Osteoblast (primary cell): Measurements from ENCODE around the gene NUP98. TPM values are rescaled to one million over a fixed set of nuclear protein-coding genes. Genes with fewer than 3 reads are reported as not detected.
"Not testable (repeated sequence)": the region's sequence is repeated elsewhere in the genome, so short reads cannot be mapped to it uniquely, and the experiment has no call there.

Source experiments
- DNase-seq: peaks from one replicate; pipeline ENCODE4 v3.0.0; 2011; ENCODE audit warnings: low spot score, mixed read lengths; ENCODE audit not compliant: insufficient read length; ENCODE audit errors: missing footprints
- H2AFZ ChIP-seq: 2 replicates; pipeline ENCODE4 v1.6.0; 2011; ENCODE audit warnings: mild to moderate bottlenecking, low read length
- H3K27ac ChIP-seq: 2 replicates; pipeline ENCODE4 v1.5.1; 2011; ENCODE audit warnings: mild to moderate bottlenecking, low read depth, low read length, moderate library complexity
- H3K27me3 ChIP-seq: 2 replicates; pipeline ENCODE4 v1.6.0; 2012; ENCODE audit warnings: mild to moderate bottlenecking, control low read depth, inconsistent platforms, low read length, moderate library complexity; ENCODE audit not compliant: insufficient read depth
- H3K36me3 ChIP-seq: 2 replicates; pipeline ENCODE4 v1.5.1; 2011; ENCODE audit warnings: mild to moderate bottlenecking, low read length, control low read depth, moderate library complexity; ENCODE audit not compliant: insufficient read depth
- H3K4me1 ChIP-seq: 2 replicates; pipeline ENCODE4 v1.5.1; 2011; ENCODE audit warnings: mild to moderate bottlenecking, low read length, control low read depth, moderate library complexity; ENCODE audit not compliant: insufficient read depth
- H3K4me2 ChIP-seq: 2 replicates; pipeline ENCODE4 v1.6.0; 2011; ENCODE audit warnings: mild to moderate bottlenecking, low read length; ENCODE audit not compliant: insufficient read depth
- H3K4me3 ChIP-seq: fragments of 200-600 bp; sonication (generic); 3 replicates; pipeline ENCODE4 v1.5.1; 2012; ENCODE audit warnings: mild to moderate bottlenecking, low read length, inconsistent platforms; ENCODE audit not compliant: insufficient read depth
- H3K79me2 ChIP-seq: 2 replicates; pipeline ENCODE4 v1.6.0; 2012; ENCODE audit warnings: mild to moderate bottlenecking, low read length, control low read depth, inconsistent platforms; ENCODE audit not compliant: insufficient read depth
- H3K9me3 ChIP-seq: 2 replicates; pipeline ENCODE4 v1.5.1; 2011; ENCODE audit warnings: low read depth, low read length, control low read depth
- H4K20me1 ChIP-seq: 2 replicates; pipeline ENCODE4 v1.6.0; 2012; ENCODE audit warnings: mild to moderate bottlenecking, low read length, control low read depth; ENCODE audit not compliant: insufficient read depth
- total RNA-seq: library from RNA; depleted of rRNA; stranded (reverse); fragments of >200 nt; gene quantifications from 2 replicates; pipeline ENCODE4 v1.2.3, GENCODE V29; 2012
- TF ChIP-seq, protein P1 (sequence below): IDR thresholded peaks from 2 replicates; pipeline ENCODE4 v1.5.1; 2011; ENCODE audit warnings: mild to moderate bottlenecking, low read depth, low read length, moderate library complexity; ENCODE audit errors: extremely low read depth

NUP98 gene
- total RNA-seq, 1 donor, result 114 TPM

DNA sequence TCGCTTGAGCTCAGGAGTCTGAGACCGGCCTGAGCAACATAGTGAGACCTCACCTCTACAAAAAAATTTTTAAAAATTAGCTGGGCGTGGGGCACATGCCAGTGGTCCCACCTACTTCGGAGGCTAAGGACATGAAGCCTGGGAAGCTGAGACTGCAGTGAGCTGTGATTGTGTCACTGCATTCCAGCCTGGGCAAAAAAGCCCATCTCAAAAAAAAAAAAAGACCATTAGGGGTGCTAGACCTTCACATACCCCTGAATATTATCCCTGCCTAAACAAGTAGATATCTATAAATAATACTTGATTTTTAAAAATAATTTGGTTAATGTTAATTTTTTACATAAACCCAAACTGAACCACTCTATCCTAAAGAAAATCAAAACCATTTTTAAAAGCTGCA is 24.2 kb downstream of the NUP98 start:
- peaks cover 12% of the 10 kb centered on the region for H3K79me2 ChIP-seq
- TF ChIP-seq, protein P1, sequence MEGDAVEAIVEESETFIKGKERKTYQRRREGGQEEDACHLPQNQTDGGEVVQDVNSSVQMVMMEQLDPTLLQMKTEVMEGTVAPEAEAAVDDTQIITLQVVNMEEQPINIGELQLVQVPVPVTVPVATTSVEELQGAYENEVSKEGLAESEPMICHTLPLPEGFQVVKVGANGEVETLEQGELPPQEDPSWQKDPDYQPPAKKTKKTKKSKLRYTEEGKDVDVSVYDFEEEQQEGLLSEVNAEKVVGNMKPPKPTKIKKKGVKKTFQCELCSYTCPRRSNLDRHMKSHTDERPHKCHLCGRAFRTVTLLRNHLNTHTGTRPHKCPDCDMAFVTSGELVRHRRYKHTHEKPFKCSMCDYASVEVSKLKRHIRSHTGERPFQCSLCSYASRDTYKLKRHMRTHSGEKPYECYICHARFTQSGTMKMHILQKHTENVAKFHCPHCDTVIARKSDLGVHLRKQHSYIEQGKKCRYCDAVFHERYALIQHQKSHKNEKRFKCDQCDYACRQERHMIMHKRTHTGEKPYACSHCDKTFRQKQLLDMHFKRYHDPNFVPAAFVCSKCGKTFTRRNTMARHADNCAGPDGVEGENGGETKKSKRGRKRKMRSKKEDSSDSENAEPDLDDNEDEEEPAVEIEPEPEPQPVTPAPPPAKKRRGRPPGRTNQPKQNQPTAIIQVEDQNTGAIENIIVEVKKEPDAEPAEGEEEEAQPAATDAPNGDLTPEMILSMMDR, result no peak
- H3K36me3 ChIP-seq, result peaks cover 84% of the 10 kb centered on the region

DNA sequence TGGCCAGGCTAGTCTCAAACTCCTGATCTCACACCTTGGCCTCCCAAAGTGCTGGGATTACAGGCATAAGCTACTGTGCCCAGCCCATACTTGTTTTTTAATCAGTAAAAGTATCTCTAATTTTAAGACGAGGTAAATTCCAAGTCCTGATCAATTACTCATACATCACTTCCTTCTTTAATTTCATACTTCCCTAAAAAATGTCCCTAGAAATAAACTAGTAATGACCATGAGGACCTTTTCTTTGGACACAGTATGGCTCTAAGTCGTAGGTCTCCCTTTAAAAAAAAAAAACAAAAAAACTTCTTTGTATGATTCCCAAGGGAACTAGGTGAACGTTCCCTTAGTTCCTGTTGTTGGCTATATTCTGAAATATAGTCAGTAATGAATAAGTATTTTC is 29.8 kb downstream of the NUP98 start:
- TF ChIP-seq, protein P1, result no peak
- H3K27ac ChIP-seq, result no peak overlapping the region
- no peaks in the 10 kb centered on the region for H3K27me3 ChIP-seq
- no peak overlapping the region for H3K4me3 ChIP-seq
- no peak overlapping the region for H2AFZ ChIP-seq
- peaks cover 4% of the 10 kb centered on the region for H3K79me2 ChIP-seq
- H4K20me1 ChIP-seq, result no peaks in the 10 kb centered on the region
- H3K4me2 ChIP-seq, result no peak overlapping the region
- H3K36me3 ChIP-seq, result peaks cover 91% of the 10 kb centered on the region
- H3K4me1 ChIP-seq, result no peaks in the 10 kb centered on the region
- no peaks in the 10 kb centered on the region for H3K9me3 ChIP-seq
- DNase-seq, result no peak

More for the DNA sequence above, 24.2 kb downstream of the NUP98 start:
- Histone ChIP-seq H2AFZ (no peak overlapping the region), H3K9me3 (no peaks in the 10 kb centered on the region), H3K4me2 (no peak overlapping the region), H3K27ac (no peak overlapping the region), H4K20me1 (no peaks in the 10 kb centered on the region), H3K4me3 (no peak overlapping the region), H3K4me1 (no peaks in the 10 kb centered on the region), H3K27me3 (no peaks in the 10 kb centered on the region)
- DNase-seq, result no peak

DNA sequence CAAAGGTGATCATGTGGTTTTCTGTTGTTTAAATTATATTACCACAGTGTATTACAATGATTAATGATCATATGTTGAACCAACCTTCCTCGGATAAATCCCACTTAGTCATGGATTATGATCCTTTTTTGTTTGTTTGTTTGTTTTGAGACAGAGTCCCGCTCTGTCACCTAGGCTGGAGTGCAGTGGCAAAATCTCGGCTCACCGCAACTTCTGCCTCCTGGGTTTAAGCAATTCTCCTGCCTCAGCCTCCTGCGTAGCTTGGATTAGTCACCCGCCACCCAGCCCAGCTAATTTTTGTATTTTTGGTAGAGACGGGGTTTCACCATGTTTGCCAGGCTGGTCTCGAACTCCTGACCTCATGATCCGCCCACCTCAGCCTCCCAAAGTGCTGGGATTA is 30.5 kb downstream of the NUP98 start:
- H3K27me3 ChIP-seq, DNase-seq, H3K4me2 ChIP-seq, H3K9me3 ChIP-seq, H3K79me2 ChIP-seq, H3K27ac ChIP-seq, H4K20me1 ChIP-seq, H2AFZ ChIP-seq, H3K4me1 ChIP-seq, H3K4me3 ChIP-seq: not testable (repeated sequence)
- peaks cover 90% of the 10 kb centered on the region for H3K36me3 ChIP-seq

DNA sequence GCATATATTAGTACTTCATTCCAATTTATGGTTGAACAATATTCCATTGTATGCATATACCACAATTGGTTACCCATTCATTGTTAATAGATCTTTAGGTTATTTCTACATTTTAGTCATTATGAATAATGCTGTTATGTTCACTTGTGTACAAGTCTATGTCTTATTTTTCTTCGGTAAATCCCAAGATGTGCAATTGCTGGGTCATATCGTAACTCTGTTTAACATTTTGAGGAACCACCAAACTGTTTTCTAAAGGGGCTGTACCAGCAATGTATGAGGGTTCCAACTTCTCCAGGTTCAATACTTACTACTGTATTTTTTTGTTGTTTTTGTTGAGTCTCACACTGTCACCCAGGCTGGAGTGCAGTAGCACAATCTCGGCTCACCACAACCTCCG is 33.1 kb downstream of the NUP98 start:
- Histone ChIP-seq H3K79me2 (peaks cover 5% of the 10 kb centered on the region), H3K9me3 (no peaks in the 10 kb centered on the region), H2AFZ (no peak overlapping the region), H3K4me2 (no peak overlapping the region), H3K27me3 (no peaks in the 10 kb centered on the region), H3K36me3 (peaks cover 93% of the 10 kb centered on the region), H3K4me1 (no peaks in the 10 kb centered on the region), H3K4me3 (no peak overlapping the region), H3K27ac (no peak overlapping the region), H4K20me1 (no peaks in the 10 kb centered on the region)
- DNase-seq, result no peak
- TF ChIP-seq, protein P1, result no peak
